ENCODE results near the gene CPLX3.

GRCh38 chr15:74809242-74809641 lies 17.2 kb upstream of the CPLX3 start:
- TF ChIP-seq YY1 (IDR thresholded peaks at IDR 0.05; ENCODE audit: low read depth): no peak
- no peak for TF ChIP-seq CREB1 (IDR thresholded peaks at IDR 0.05; ENCODE audit: low read depth)
- TF ChIP-seq TEAD4 (IDR thresholded peaks at IDR 0.05): no peak
- TF ChIP-seq REST (IDR thresholded peaks at IDR 0.05; ENCODE audit: low read depth): no peak
- no peak for TF ChIP-seq MAX (IDR thresholded peaks at IDR 0.05)
- no peak for TF ChIP-seq USF1 (IDR thresholded peaks at IDR 0.05)
- no peak for TF ChIP-seq RAD21 (IDR thresholded peaks at IDR 0.05; ENCODE audit: low read depth)
- no peak for TF ChIP-seq EGR1 (IDR thresholded peaks at IDR 0.05)
- TF ChIP-seq EP300 (IDR thresholded peaks at IDR 0.05; ENCODE audit: borderline replicate concordance): no peak
- no peak for TF ChIP-seq TAF1 (IDR thresholded peaks at IDR 0.05; ENCODE audit: low read depth)
